ENCODE results near the gene SDF2L1.

DNA sequence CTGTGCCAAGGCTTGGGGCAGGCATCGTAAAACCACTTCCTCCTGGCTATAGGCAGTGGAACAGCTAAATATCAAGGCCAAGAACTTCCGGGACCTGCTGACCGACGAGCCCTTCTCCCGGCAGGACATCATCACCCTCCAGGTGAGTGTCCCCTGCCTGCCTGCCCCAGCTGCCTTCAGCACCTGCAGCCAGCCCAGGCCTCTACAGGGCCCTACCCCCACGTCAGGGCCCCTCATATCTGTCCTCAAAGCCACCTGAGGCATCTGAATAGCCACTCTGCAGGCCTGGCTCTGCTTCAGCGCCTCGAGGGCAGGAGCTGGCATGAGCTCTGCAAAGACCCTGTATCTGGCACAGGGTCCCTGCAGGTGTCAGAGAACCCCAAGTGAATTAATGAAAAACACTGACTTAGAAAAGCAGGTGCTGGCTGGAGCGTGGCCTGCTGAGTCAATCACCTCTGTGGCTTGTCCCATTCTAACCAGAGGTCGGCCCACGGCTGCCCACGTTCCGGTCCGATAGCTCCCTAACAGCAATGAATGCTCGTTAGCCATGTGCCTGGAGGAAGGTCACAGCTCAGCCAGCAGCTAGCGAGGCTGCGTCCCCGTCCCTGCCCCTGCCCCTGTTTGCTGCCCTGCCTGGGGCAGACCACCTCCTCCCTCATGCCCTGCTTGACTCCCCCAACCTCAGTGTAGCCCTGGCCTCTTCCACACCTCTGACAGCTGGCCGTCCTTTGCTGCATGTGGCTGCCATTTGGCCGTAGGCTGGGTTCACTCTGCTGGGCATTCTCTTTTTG is 40.5 kb downstream of the SDF2L1 start:
- TF ChIP-seq, protein P1, sequence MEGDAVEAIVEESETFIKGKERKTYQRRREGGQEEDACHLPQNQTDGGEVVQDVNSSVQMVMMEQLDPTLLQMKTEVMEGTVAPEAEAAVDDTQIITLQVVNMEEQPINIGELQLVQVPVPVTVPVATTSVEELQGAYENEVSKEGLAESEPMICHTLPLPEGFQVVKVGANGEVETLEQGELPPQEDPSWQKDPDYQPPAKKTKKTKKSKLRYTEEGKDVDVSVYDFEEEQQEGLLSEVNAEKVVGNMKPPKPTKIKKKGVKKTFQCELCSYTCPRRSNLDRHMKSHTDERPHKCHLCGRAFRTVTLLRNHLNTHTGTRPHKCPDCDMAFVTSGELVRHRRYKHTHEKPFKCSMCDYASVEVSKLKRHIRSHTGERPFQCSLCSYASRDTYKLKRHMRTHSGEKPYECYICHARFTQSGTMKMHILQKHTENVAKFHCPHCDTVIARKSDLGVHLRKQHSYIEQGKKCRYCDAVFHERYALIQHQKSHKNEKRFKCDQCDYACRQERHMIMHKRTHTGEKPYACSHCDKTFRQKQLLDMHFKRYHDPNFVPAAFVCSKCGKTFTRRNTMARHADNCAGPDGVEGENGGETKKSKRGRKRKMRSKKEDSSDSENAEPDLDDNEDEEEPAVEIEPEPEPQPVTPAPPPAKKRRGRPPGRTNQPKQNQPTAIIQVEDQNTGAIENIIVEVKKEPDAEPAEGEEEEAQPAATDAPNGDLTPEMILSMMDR (conservative IDR thresholded peaks at IDR 0.05; ENCODE audit: low read length) = no peak
- no peak for TF ChIP-seq EZH2phosphoT487 (IDR thresholded peaks at IDR 0.05; ENCODE audit: borderline replicate concordance, low read depth, low read length)
